ENCODE results near the gene ACTG1.

The ACTG1 gene

DNA sequence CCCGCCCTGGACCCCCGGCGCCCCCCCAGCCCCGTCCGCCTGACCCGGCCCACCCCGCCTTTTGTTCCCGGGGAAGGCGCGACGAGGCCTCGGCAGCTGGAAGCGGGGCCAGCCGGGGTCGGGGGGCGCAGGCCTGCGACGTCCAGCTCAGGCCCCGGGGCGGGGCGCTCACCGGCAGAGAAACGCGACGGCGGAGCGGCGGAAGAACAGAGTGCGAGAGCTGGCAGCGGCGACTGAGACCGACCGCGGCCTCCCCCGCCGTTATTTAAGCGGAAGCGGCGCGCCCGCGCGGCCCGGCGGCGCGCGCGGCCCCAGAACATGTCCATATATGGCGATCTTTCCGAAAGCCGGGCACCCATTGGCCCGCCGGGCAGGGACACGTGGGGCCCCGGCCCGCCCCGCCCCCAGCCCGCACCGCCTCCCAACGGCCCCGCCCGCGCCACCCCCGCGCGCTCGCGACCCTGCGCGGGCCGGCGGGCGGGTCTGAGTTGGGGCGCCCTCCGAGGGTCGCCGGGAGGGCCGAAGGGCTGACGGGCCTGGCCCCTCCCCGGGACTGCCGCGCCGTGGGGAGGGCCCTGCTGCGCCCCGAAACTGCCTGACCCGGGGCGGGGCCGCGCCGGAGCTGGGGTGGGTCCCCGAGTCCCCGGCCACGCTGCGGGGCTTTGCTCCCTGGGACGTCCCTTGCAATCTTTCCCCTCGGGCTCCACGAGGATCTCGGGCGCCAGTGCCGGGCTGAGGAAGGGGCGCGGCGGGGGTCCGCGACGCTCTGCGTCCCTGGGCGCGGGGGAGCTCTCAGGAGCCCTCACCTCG is at the start of gene ACTG1:
TSS of gene ACTG1 (minus strand) at position 238 of the 810 bp plus-strand sequence. CDS start 445 bp downstream, outside the sequence.
- peak; percentile 89 to 90 for DNase-seq (ENCODE audit: low read depth in 2 of 2)

- no peak for DNase-seq (ENCODE audit: low read depth in 2 of 2)
Measured at GRCh38 chr17:81561494-81561885, 48.9 kb upstream of the ACTG1 start.

GRCh38 chr17:81558941-81559806 is 46.6 kb upstream of the ACTG1 start:
- no peak for DNase-seq (ENCODE audit: low read depth in 2 of 2)

DNA sequence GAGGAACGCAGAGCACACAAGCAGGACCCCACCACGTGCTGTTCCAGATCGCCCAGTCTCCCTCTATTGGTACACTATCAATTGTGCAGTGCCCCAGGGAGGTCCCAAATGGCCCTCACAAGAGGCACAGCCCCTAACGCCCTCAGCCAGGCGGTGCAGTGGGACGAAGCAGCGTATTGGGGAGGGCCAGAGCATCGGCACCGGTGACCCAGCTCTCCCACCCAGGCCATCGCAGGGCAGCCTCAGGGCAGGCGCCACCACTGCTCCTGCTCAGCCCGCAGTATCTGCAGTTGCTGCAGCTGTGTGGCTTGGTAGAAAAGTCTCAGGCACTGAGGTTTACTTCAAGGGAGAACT is 45.5 kb upstream of the ACTG1 start:
- DNase-seq (ENCODE audit: low read depth in 2 of 2): no peak

DNA sequence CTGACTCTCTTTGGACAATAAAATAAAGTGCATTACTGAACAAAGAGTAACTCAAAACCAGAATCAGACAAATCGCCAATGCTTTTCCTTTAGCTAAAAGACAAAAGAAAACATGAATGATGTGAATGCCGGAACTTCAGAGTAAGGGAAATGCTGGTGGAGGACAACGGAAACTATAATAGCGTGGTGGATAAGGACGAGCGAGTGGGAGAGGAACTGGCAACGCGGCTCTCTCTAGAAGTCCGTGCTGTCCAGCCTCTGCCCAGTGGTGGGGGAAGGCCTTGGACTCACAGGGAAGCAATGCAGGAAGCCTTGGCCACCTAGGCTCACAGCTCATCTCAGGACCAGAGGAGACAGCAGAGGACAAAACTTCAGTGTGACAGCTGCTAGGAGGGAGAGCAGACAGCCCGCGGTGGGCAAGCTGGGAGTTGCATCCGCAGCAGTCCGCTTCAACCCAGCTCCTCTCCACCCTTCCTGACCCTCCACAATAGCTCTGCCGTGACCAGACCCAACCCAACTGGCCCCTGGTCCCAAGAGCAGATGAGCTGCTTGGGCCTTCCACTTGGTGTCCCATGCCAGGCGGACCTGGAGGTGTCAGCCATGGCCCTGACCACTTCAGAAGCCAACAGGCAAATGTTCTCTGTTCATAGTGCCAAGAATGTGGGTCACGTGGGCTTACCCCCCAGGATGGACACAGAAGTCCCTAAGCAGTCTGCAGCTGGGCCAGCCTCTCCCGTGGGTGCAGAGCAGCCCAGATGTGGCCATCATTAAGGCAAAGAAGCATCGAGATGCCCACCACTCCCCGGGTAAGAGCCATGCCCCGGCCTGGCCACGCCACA is 44.9 kb upstream of the ACTG1 start:
- DNase-seq (ENCODE audit: low read depth in 2 of 2): no peak

GRCh38 chr17:81556863-81557262 is 44.3 kb upstream of the ACTG1 start:
- DNase-seq (ENCODE audit: low read depth in 2 of 2): no peak

GRCh38 chr17:81556175-81556691 is 43.6 kb upstream of the ACTG1 start:
- no peak for DNase-seq (ENCODE audit: low read depth in 2 of 2)

GRCh38 chr17:81553616-81554181 is 41.1 kb upstream of the ACTG1 start:
- DNase-seq (ENCODE audit: low read depth in 2 of 2): peak; percentile 85 to 86

GRCh38 chr17:81553018-81553615 is 40.5 kb upstream of the ACTG1 start:
- peak in 1 of 2 experiments; percentile 33 for DNase-seq (ENCODE audit: low read depth in 2 of 2)

GRCh38 chr17:81552244-81553017 is 39.8 kb upstream of the ACTG1 start, which contains the start of gene FAAP100:
TSS of gene FAAP100 (minus strand) at chr17:81552353. CDS start at chr17:81552330, 23 bp downstream.
- peak; percentile 44 to 50 for DNase-seq (ENCODE audit: low read depth in 2 of 2)

GRCh38 chr17:81551458-81552243 is 39.1 kb upstream of the ACTG1 start:
- DNase-seq (ENCODE audit: low read depth in 2 of 2): no peak

- DNase-seq (ENCODE audit: low read depth in 2 of 2): no peak
Measured at GRCh38 chr17:81550830-81551457, 38.3 kb upstream of the ACTG1 start.

DNA sequence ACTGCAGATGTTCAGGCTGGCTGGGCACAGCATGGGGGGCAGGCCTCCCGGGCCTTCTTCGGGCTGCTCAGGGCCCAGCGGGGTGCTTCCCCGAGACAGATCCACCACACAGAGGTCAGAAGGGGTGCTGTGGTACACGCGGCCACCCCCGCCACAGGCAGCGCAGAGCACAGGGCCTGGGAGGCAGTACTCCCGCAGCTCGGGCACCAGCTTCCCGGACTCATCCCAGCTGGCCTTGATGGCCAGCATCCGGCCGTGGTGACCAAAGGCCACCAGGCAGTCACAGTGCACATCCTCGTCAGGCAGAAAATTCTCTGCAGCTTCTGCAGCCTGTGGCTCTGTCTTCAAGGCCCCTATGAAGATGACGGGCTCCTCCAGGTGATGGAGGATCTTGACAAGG is 37.7 kb upstream of the ACTG1 start:
- DNase-seq (ENCODE audit: low read depth in 2 of 2): no peak

- DNase-seq (ENCODE audit: low read depth in 2 of 2): no peak
Measured at GRCh38 chr17:81549826-81550225, 37.2 kb upstream of the ACTG1 start.

DNA sequence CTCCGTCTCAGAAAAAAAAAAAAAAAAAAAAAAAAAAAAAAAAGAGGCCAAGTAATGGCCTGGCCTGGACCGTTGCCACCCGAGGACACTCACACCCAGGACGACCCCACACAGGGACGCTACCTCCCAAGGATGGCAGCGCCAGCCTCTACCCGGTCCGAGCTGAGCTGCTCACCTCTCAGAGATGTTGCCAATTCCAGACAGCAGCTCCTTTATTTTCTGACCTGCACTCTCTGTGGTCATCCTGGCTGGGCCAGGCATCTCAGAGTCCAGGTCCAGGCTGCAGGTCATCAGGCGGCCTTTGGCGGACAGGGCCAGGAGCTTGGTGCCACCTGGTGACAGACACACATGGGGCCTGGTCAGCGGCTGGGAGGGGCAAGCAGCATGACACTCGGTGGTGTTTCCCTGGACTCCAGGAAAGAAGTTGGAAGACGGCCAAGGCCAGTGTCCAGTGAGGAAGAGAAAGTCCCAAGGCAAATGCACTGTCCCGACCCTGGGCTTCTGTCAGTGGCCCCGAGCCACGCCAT is 36.5 kb upstream of the ACTG1 start:
- no peak for DNase-seq (ENCODE audit: low read depth in 2 of 2)

GRCh38 chr17:81547614-81547982 is 35.0 kb upstream of the ACTG1 start:
- no peak for DNase-seq (ENCODE audit: low read depth in 2 of 2)

GRCh38 chr17:81546906-81547613 is 34.5 kb upstream of the ACTG1 start:
- DNase-seq (ENCODE audit: low read depth in 2 of 2): no peak

Measured in fibroblast of skin of left biceps (primary cell).